Measurements from ENCODE around the gene ARMS2.

ARMS2 gene

DNA sequence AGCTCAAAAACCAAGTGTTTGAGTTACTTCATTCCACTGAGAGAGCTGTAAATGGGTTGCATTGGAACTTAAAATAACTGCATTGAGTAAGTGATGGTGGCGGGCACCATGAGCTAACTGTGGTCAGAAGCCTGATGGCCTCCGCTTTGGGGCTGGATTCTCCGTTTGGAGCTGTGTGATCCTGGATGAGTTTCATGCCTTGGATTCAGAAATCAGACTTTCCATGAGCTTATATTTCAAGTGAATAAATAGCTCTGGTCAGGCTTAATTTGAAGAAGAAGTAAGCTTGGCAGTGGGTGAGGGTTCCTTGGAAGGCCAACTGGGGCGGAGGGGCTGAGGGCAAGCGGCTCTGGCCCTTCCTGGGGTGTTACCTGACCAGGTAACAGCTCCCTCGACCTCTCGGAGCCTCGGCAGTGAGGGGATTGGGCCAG lies 12.5 kb downstream of the ARMS2 start:
- TF ChIP-seq ZFX (IDR thresholded peaks at IDR 0.05; ENCODE audit: borderline replicate concordance) = no peak
- TF ChIP-seq, protein P1, sequence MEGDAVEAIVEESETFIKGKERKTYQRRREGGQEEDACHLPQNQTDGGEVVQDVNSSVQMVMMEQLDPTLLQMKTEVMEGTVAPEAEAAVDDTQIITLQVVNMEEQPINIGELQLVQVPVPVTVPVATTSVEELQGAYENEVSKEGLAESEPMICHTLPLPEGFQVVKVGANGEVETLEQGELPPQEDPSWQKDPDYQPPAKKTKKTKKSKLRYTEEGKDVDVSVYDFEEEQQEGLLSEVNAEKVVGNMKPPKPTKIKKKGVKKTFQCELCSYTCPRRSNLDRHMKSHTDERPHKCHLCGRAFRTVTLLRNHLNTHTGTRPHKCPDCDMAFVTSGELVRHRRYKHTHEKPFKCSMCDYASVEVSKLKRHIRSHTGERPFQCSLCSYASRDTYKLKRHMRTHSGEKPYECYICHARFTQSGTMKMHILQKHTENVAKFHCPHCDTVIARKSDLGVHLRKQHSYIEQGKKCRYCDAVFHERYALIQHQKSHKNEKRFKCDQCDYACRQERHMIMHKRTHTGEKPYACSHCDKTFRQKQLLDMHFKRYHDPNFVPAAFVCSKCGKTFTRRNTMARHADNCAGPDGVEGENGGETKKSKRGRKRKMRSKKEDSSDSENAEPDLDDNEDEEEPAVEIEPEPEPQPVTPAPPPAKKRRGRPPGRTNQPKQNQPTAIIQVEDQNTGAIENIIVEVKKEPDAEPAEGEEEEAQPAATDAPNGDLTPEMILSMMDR (IDR thresholded peaks at IDR 0.05) = no peak
- no peak overlapping the region for H3K27ac ChIP-seq

DNA sequence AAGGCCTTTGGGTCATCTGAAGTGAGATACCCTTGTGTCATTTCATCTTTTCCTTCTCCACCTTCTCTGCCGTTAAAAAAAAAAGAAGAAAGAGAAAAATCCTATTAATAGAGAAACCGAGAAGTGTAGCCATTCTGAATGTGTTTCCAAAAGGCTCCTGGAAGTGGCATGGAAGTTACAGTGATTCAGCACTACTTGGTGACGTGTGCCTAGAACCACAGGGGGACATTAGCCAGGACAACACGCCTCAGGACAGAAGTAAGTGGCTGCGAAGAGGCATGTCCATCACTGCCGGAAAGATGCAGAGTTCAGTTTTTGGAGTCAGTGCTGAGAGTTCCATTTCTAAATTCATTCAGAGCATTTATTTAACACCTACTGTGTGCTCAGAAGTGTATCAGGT lies 13.2 kb downstream of the ARMS2 start:
- H3K27ac ChIP-seq = no peak overlapping the region
- no peak for TF ChIP-seq ZFX (IDR thresholded peaks at IDR 0.05; ENCODE audit: borderline replicate concordance)
- TF ChIP-seq, protein P1 (IDR thresholded peaks at IDR 0.05) = no peak

DNA sequence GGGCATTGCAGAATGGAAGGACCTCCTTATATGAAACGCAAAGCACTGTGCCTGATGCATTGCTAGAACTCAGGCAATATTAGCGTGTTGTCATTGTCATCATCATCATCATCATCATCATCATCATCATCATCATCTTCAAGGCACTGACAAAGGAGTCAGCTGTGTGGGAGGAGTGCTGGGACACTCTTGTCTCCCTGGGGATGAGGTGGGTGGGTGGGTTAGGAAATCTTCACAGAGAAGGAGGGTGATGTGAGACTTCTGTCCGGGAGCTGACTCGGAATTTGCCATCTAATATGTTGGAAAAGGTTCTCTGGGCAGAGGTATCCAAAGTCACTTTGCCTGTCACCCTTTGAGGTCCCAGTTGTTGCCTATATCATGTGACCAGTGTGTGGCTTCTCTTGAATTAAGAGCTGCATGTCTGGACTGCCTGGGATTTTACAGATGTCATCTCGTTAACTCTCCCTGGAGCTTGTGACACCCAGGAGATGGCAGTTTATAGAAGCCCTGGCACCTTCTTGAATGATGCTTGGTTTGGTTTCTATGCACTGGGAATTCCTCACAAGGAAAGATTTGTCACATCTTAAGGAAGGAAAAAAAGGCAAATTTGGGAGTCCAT lies 14.0 kb downstream of the ARMS2 start:
- no peak for TF ChIP-seq ZFX (IDR thresholded peaks at IDR 0.05; ENCODE audit: borderline replicate concordance)
- TF ChIP-seq, protein P1 (IDR thresholded peaks at IDR 0.05) = no peak
- H3K27ac ChIP-seq = no peak overlapping the region

DNA sequence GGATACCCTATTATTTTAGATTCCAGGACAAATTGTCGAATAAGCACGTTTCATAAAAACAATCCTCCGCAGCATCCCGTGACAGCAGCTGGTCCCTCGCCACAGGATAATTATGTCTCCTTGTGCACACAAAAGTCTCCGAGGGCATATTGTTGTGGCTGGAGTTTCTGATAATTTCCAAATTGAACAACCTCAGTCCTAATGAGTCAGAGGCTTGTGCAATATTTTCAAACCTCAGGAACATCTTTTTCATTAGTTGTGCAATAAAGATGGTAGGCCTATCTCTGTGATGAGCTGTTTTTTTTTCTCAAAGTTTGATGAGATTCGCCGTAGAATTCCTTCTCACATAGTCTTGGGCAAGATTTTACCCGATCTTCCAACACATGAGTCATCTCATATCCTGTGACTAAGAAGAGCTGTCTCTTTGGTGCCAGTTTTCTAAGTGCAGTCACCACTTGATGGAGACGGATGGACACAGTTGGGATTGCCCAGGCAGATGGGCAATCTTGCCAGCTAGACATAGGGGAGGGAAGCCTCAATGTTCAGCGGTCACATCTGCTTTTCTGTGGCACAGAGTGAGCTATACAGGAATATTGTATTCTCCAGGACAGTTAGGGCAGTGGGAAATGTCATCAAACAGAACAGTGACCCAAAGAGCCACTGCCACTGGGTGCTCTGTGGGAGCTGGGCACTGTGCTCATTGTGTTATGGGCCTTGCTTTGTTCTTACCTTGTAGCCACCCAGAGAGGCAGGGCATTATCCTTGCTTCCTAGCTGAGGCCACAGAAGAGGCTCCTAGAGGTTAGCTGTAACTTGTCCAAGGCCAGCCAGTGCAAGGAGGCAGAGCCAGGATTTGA lies 14.7 kb downstream of the ARMS2 start:
- no peak overlapping the region for H3K27ac ChIP-seq

DNA sequence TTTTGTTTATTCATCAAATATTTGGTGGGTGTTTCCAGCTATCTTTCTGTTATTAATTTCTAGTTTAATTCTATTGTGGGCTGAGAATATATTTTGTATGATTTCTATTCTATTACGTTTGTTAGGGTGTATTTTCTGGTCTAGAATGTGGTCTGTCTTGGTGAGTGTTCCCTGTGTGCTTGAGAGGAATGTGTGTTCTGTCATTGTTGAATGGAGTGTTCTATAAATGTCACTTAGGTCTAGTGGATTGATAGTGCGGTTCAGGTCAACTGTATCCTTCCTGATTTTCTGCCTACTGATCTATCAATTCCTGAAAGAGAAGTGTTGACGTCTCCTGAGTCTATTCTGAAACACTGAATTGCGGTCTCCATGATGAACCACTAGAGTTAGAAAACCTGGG lies 15.4 kb downstream of the ARMS2 start:
- H3K27ac ChIP-seq = no peak overlapping the region

More for the DNA sequence above, 14.7 kb downstream of the ARMS2 start:
- no peak for TF ChIP-seq ZFX (IDR thresholded peaks at IDR 0.05; ENCODE audit: borderline replicate concordance)
- TF ChIP-seq, protein P1 (IDR thresholded peaks at IDR 0.05) = no peak

DNA sequence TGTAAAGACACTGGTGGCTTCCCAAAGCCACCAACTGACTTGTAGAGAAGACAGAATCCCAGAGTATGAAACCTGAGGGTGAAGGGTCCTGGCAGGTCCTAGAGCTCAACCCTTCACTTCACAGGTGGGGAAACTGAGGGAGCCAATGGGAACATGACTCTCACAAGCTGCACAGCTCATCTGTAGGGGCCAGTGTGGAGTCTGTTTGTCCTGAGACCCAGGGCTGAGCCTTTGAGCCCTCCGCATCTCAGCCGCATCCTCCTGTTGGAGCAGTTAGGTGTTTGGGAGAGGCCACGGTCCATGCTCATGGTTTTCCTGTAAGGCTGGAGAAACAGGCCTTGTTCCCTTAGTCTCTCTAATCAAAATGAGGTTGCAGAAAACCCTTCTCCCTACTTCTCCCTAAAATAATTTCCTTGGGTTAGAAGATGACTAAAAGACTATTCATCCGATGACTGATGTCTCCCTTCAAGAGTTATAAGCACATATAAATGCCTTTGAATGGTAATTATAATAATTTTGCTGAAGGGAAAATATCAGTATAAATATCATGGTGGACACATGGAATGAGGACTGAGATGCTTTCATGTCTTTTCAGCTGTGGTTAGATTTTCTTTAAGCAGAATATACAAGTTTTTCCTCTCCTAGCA lies 17.2 kb downstream of the ARMS2 start:
- H3K27ac ChIP-seq = no peak overlapping the region
- TF ChIP-seq, protein P1 (IDR thresholded peaks at IDR 0.05) = no peak
- TF ChIP-seq ZFX (IDR thresholded peaks at IDR 0.05; ENCODE audit: borderline replicate concordance) = no peak

More for the DNA sequence above, 15.4 kb downstream of the ARMS2 start:
- no peak for TF ChIP-seq ZFX (IDR thresholded peaks at IDR 0.05; ENCODE audit: borderline replicate concordance)
- TF ChIP-seq, protein P1 (IDR thresholded peaks at IDR 0.05) = no peak
